ENCODE data around the gene FBXW9. TPM values are rescaled to one million over a fixed set of nuclear protein-coding genes. Genes with fewer than 3 reads are reported as not detected.
"Not testable (repeated sequence)": the region's sequence is repeated elsewhere in the genome, so short reads cannot be mapped to it uniquely, and the experiment has no call there.

The FBXW9 gene
- total and polyA plus RNA-seq, 12 donors, result 2.1 to 14.7 (median 9.6) TPM

- WGBS, 4 donors, result 80 to 84% (median 83%) methylated on average over 6 of the region's 6 CpGs
- Histone ChIP-seq H3K36me3 (replicated peaks in 1 of 2) (peaks cover 0 to 32% of the 10 kb centered on the region in 2 donors), H3K4me1 (replicated peaks in 1 of 2) (peaks cover 10 to 18% of the 10 kb centered on the region in 2 donors), H3K9me3 (replicated peaks in 1 of 3) (no peaks in the 10 kb centered on the region), H3K4me3 (no peak overlapping the region), H3K27me3 (no peaks in the 10 kb centered on the region), H3K27ac (no peak overlapping the region)
- intact Hi-C loops (cut with DNase I), result no loop called here
- TF ChIP-seq, protein P1, sequence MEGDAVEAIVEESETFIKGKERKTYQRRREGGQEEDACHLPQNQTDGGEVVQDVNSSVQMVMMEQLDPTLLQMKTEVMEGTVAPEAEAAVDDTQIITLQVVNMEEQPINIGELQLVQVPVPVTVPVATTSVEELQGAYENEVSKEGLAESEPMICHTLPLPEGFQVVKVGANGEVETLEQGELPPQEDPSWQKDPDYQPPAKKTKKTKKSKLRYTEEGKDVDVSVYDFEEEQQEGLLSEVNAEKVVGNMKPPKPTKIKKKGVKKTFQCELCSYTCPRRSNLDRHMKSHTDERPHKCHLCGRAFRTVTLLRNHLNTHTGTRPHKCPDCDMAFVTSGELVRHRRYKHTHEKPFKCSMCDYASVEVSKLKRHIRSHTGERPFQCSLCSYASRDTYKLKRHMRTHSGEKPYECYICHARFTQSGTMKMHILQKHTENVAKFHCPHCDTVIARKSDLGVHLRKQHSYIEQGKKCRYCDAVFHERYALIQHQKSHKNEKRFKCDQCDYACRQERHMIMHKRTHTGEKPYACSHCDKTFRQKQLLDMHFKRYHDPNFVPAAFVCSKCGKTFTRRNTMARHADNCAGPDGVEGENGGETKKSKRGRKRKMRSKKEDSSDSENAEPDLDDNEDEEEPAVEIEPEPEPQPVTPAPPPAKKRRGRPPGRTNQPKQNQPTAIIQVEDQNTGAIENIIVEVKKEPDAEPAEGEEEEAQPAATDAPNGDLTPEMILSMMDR (IDR thresholded peaks at IDR 0.05), result no peak
- no peak for TF ChIP-seq POLR2A (IDR thresholded peaks at IDR 0.05)
- no peak for DNase-seq
These were observed 1.7 kb upstream of the FBXW9 start for GRCh38 chr19:12698138-12698537.

DNA sequence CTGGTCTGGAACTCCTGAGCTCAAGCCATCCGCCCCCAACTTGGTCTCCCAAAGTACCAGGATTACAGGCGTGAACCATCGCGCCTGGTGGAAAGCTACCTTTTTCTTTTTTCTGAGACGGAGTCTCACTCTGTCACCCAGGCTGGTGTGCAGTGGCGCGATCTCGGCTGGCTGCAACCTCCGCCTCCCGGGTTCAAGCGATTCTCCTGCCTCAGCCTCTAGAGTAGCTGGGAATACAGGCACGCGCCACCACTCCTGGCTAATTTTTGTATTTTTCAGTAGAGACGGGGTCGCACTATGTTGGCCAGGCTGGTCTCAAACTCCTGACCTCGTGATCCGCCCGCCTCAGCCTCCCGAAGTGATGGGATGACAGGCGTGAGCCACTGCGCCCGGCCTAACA is 994 bp upstream of the FBXW9 start:
- peaks cover 10 to 18% of the 10 kb centered on the region in 2 donors for H3K4me1 ChIP-seq (replicated peaks in 1 of 2)
- H3K9me3 ChIP-seq (replicated peaks in 1 of 3); intact Hi-C loops (cut with DNase I); H3K4me3 ChIP-seq; H3K27me3 ChIP-seq; DNase-seq: not testable (repeated sequence)
- 92 to 96% (median 95%) methylated on average over 17 to 22 of the region's 22 CpGs for WGBS, 4 donors
- H3K36me3 ChIP-seq (replicated peaks in 1 of 2), result peaks cover 0 to 25% of the 10 kb centered on the region in 2 donors
- peak overlapping the region in 1 of 5 donors; percentile 85 for H3K27ac ChIP-seq

DNA sequence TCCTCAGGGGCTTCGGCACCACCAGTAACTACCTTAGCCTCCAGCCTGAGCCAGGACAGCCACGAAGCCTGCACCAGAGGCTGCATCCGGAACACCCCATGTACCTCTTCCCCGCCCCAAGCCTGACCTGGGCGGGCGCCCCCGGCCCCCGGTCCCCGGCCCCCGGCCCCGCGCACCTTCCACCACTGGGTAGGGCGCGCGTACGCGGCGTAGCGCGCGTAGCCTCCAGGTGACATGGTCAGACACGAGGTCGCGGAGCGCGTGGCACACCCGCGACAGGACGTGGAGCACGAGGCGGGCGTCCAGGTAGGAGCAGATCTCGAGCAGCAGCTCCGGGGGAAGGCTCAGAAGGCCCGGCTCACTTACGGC is 450 bp downstream of the FBXW9 start:
- H3K4me3 ChIP-seq, result peak overlapping the region; percentile 21 to 89 (median 62)
- intact Hi-C loops (cut with DNase I), result no loop called here
- H3K9me3 ChIP-seq (replicated peaks in 1 of 3), result no peaks in the 10 kb centered on the region
- no peak for DNase-seq
- no peak for TF ChIP-seq POLR2A (IDR thresholded peaks at IDR 0.05)
- TF ChIP-seq, protein P1 (IDR thresholded peaks at IDR 0.05), result no peak
- H3K36me3 ChIP-seq (replicated peaks in 1 of 2), result peaks cover 0 to 11% of the 10 kb centered on the region in 2 donors
- WGBS, 4 donors, result 1 to 3% methylated on average over 36 of the region's 36 CpGs; no CpG with 5 or more reads in 2 of the 4 donors
- peak overlapping the region in 1 of 5 donors; percentile 85 for H3K27ac ChIP-seq
- no peaks in the 10 kb centered on the region for H3K27me3 ChIP-seq
- peaks cover 10 to 18% of the 10 kb centered on the region in 2 donors for H3K4me1 ChIP-seq (replicated peaks in 1 of 2)

DNA sequence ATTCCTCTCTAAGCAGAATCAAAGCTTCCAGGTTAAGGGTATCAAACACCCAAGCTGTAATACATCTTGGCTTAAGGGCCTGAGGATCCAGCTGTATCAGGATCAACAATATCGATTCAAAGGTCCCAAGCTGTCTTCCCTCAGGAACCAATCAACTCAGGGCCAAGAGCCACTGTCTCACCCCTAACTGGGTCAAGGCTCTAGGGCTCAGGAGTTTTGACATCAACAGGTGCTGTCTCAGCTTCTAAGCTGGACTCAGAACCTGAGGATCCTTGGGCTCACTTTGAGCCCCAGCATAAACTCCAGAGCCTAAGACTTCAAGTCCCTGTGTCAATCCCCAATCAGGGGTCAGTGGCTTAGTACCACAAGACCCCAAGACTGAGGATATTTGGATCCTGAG is 917 bp downstream of the FBXW9 start:
- WGBS, 4 donors, result 56 to 69% (median 57%) methylated on average over 1 of the region's 1 CpG; no CpG with 5 or more reads in 1 of the 4 donors
- DNase-seq, result no peak
- intact Hi-C loops (cut with DNase I), result no loop called here
- Histone ChIP-seq H3K4me1 (replicated peaks in 1 of 2) (peaks cover 10 to 18% of the 10 kb centered on the region in 2 donors), H3K4me3 (peak overlapping the region in 2 of 4 donors; percentile 73 to 89), H3K9me3 (replicated peaks in 1 of 3) (no peaks in the 10 kb centered on the region), H3K36me3 (replicated peaks in 1 of 2) (peaks cover 0 to 6% of the 10 kb centered on the region in 2 donors), H3K27ac (no peak overlapping the region), H3K27me3 (no peaks in the 10 kb centered on the region)
- no peak for TF ChIP-seq POLR2A (IDR thresholded peaks at IDR 0.05)
- TF ChIP-seq, protein P1 (IDR thresholded peaks at IDR 0.05), result no peak

- WGBS, 4 donors, result 79 to 84% (median 79%) methylated on average over 1 to 2 of the region's 2 CpGs
- Histone ChIP-seq H3K27ac (no peak overlapping the region), H3K4me3 (no peak overlapping the region), H3K36me3 (replicated peaks in 1 of 2) (peaks cover 0 to 2% of the 10 kb centered on the region in 2 donors), H3K4me1 (replicated peaks in 1 of 2) (peaks cover 10 to 18% of the 10 kb centered on the region in 2 donors), H3K27me3 (no peaks in the 10 kb centered on the region), H3K9me3 (replicated peaks in 1 of 3) (no peaks in the 10 kb centered on the region)
- no peak for DNase-seq
- TF ChIP-seq, protein P1 (IDR thresholded peaks at IDR 0.05), result no peak
- no peak for TF ChIP-seq POLR2A (IDR thresholded peaks at IDR 0.05)
- intact Hi-C loops (cut with DNase I), result no loop called here
These were observed 1.3 kb downstream of the FBXW9 start for GRCh38 chr19:12695096-12695495.
